ENCODE data around the gene CNTN1.

The CNTN1 gene

GRCh38 chr12:41032386-41032785, 340.1 kb downstream of the CNTN1 start:
- no peak for DNase-seq (ENCODE audit: low spot score)
- in situ Hi-C loops (cut with MboI; ENCODE audit: low sequenced_read_pairs, unreplicated experiment): no loop called here
- TF ChIP-seq CTCF (IDR thresholded peaks at IDR 0.05; ENCODE audit: borderline replicate concordance, control extremely low read depth, extremely low read depth, insufficient read depth, missing control alignments): no peak

GRCh38 chr12:41034686-41035085, 342.4 kb downstream of the CNTN1 start:
- no peak for TF ChIP-seq CTCF (IDR thresholded peaks at IDR 0.05; ENCODE audit: borderline replicate concordance, control extremely low read depth, extremely low read depth, insufficient read depth, missing control alignments)
- in situ Hi-C loops (cut with MboI; ENCODE audit: low sequenced_read_pairs, unreplicated experiment): no loop called here
- DNase-seq (ENCODE audit: low spot score): no peak

- no peak for DNase-seq (ENCODE audit: low spot score)
- in situ Hi-C loops (cut with MboI; ENCODE audit: low sequenced_read_pairs, unreplicated experiment): no loop called here
- TF ChIP-seq CTCF (IDR thresholded peaks at IDR 0.05; ENCODE audit: borderline replicate concordance, control extremely low read depth, extremely low read depth, insufficient read depth, missing control alignments): no peak
Measured at GRCh38 chr12:41039461-41039860, 347.2 kb downstream of the CNTN1 start.

GRCh38 chr12:41045509-41045908, 353.3 kb downstream of the CNTN1 start:
- no peak for TF ChIP-seq CTCF (IDR thresholded peaks at IDR 0.05; ENCODE audit: borderline replicate concordance, control extremely low read depth, extremely low read depth, insufficient read depth, missing control alignments)
- in situ Hi-C loops (cut with MboI; ENCODE audit: low sequenced_read_pairs, unreplicated experiment): no loop called here
- no peak for DNase-seq (ENCODE audit: low spot score)

GRCh38 chr12:41049033-41049432, 356.8 kb downstream of the CNTN1 start:
- in situ Hi-C loops (cut with MboI; ENCODE audit: low sequenced_read_pairs, unreplicated experiment): no loop called here
- no peak for DNase-seq (ENCODE audit: low spot score)
- no peak for TF ChIP-seq CTCF (IDR thresholded peaks at IDR 0.05; ENCODE audit: borderline replicate concordance, control extremely low read depth, extremely low read depth, insufficient read depth, missing control alignments)

- no peak for DNase-seq (ENCODE audit: low spot score)
- no peak for TF ChIP-seq CTCF (IDR thresholded peaks at IDR 0.05; ENCODE audit: borderline replicate concordance, control extremely low read depth, extremely low read depth, insufficient read depth, missing control alignments)
- in situ Hi-C loops (cut with MboI; ENCODE audit: low sequenced_read_pairs, unreplicated experiment): no loop called here
Measured at GRCh38 chr12:41051954-41052353, 359.7 kb downstream of the CNTN1 start.

- no peak for DNase-seq (ENCODE audit: low spot score)
- in situ Hi-C loops (cut with MboI; ENCODE audit: low sequenced_read_pairs, unreplicated experiment): no loop called here
- no peak for TF ChIP-seq CTCF (IDR thresholded peaks at IDR 0.05; ENCODE audit: borderline replicate concordance, control extremely low read depth, extremely low read depth, insufficient read depth, missing control alignments)
Measured at GRCh38 chr12:41052441-41052840, 360.2 kb downstream of the CNTN1 start.

Data from GM13976 (cell line).